OCI-LY1 (cell line): Measurements from ENCODE around the gene ABCB10.

Experiments used
- H2AFZ ChIP-seq: fragments of 200-600 bp; sonication (generic), shearing (Covaris generic); 2 replicates; pipeline ENCODE4 v1.6.0; 2014; ENCODE audit warnings: antibody characterized with exemption, mild to moderate bottlenecking, low read length
- H3F3A ChIP-seq: fragments of 200-600 bp; sonication (generic), shearing (Covaris generic); 2 replicates; pipeline ENCODE4 v1.6.0; 2014; ENCODE audit warnings: mild to moderate bottlenecking, antibody characterized with exemption, low read length, moderate library complexity; ENCODE audit not compliant: insufficient read depth
- H3K27ac ChIP-seq: fragments of 200-600 bp; sonication (generic); 2 replicates; pipeline ENCODE4 v1.5.1; 2014; ENCODE audit warnings: low read length, mixed run types, mild to moderate bottlenecking, low read depth; ENCODE audit not compliant: poor library complexity, severe bottlenecking
- H3K27me3 ChIP-seq: fragments of 200-600 bp; sonication (generic); 2 replicates; pipeline ENCODE4 v1.6.0; 2014; ENCODE audit warnings: antibody characterized with exemption, mild to moderate bottlenecking, low read length, moderate library complexity; ENCODE audit not compliant: insufficient read depth
- H3K36me3 ChIP-seq: fragments of 200-600 bp; sonication (generic); 2 replicates; pipeline ENCODE4 v1.6.1; 2014; ENCODE audit warnings: mild to moderate bottlenecking, antibody characterized with exemption, low read length, moderate library complexity, mixed read lengths; ENCODE audit not compliant: insufficient read depth
- H3K4me1 ChIP-seq: fragments of 200-600 bp; sonication (generic); 2 replicates; pipeline ENCODE4 v1.5.1; 2014; ENCODE audit warnings: mild to moderate bottlenecking, low read length, moderate library complexity; ENCODE audit not compliant: insufficient read depth, severe bottlenecking
- H3K4me2 ChIP-seq: fragments of 200-600 bp; sonication (generic), shearing (Covaris generic); 2 replicates; pipeline ENCODE4 v1.6.1; 2014; ENCODE audit warnings: low read length
- H3K4me3 ChIP-seq: fragments of 200-600 bp; sonication (generic); 2 replicates; pipeline ENCODE4 v1.5.1; 2014; ENCODE audit warnings: low read length, low read depth, mild to moderate bottlenecking, mixed read lengths; ENCODE audit not compliant: poor library complexity, severe bottlenecking
- H3K79me2 ChIP-seq: fragments of 200-600 bp; shearing (Covaris generic); 2 replicates; pipeline ENCODE4 v1.6.1; 2016; ENCODE audit warnings: mixed run types, low read length, mixed read lengths; ENCODE audit not compliant: insufficient read depth
- H3K9ac ChIP-seq: fragments of 200-600 bp; sonication (generic), shearing (Covaris generic); 2 replicates; pipeline ENCODE4 v1.6.1; 2014; ENCODE audit warnings: mild to moderate bottlenecking, low read length, mixed read lengths
- H3K9me2 ChIP-seq: fragments of 200-600 bp; sonication (generic), shearing (Covaris generic); 2 replicates; pipeline ENCODE4 v1.6.1; 2014; ENCODE audit warnings: low read depth, mild to moderate bottlenecking, low read length, mixed read lengths
- H3K9me3 ChIP-seq: fragments of 200-600 bp; shearing (Covaris generic); 2 replicates; pipeline ENCODE4 v1.6.1; 2014; ENCODE audit warnings: low read length, mixed read lengths
- H4K20me1 ChIP-seq: fragments of 200-600 bp; sonication (generic), shearing (Covaris generic); 2 replicates; pipeline ENCODE4 v1.6.0; 2016; ENCODE audit warnings: mild to moderate bottlenecking, low read length; ENCODE audit not compliant: insufficient read depth
- CTCF ChIP-seq: fragments of 200-600 bp; sonication (generic), shearing (Covaris generic); IDR thresholded peaks from 2 replicates; pipeline ENCODE4 v1.5.1; 2017; ENCODE audit warnings: mild to moderate bottlenecking, antibody characterized with exemption, low read length, moderate library complexity, mixed read lengths
- EZH2 ChIP-seq: fragments of 200-600 bp; sonication (generic), shearing (Covaris generic); IDR thresholded peaks from 2 replicates; pipeline ENCODE4 v1.8.0; 2017; ENCODE audit warnings: borderline replicate concordance, mixed run types, mild to moderate bottlenecking, antibody characterized with exemption, low read length, moderate library complexity, mixed read lengths

ABCB10 gene

GRCh38 chr1:229509576-229509975 is 48.9 kb downstream of the ABCB10 start:
- Histone ChIP-seq H2AFZ (no peak overlapping the region), H3F3A (no peaks in the 10 kb centered on the region), H3K79me2 (peaks cover 22% of the 10 kb centered on the region), H3K27ac (no peak overlapping the region), H3K36me3 (peaks cover 4% of the 10 kb centered on the region; the same call in 1 of the 2 replicates), H3K9me2 (no peaks in the 10 kb centered on the region), H3K9ac (no peak overlapping the region), H3K9me3 (no peaks in the 10 kb centered on the region), H3K4me1 (peaks cover 29% of the 10 kb centered on the region), H3K4me2 (no peak overlapping the region), H3K27me3 (no peaks in the 10 kb centered on the region), H4K20me1 (no peaks in the 10 kb centered on the region), H3K4me3 (no peak overlapping the region)
- TF ChIP-seq CTCF = no peak
- no peak for TF ChIP-seq EZH2

- H4K20me1 ChIP-seq = no peaks in the 10 kb centered on the region
Observed at GRCh38 chr1:229508823-229509337, 49.6 kb downstream of the ABCB10 start.

GRCh38 chr1:229507951-229508822 is 50.3 kb downstream of the ABCB10 start, which contains the start of gene NUP133:
NUP133 (minus strand) TSS chr1:229508341; CDS start chr1:229508249, 92 bp downstream.
- Histone ChIP-seq H3F3A (no peaks in the 10 kb centered on the region), H3K27ac (peak within 1 kb of the TSS; percentile 25), H3K4me2 (peak within 1 kb of the TSS; percentile 77), H4K20me1 (no peaks in the 10 kb centered on the region), H2AFZ (peak within 1 kb of the TSS; percentile 50), H3K9me2 (no peaks in the 10 kb centered on the region), H3K9me3 (no peaks in the 10 kb centered on the region), H3K4me1 (peaks cover 23% of the 10 kb centered on the region), H3K79me2 (peaks cover 22% of the 10 kb centered on the region), H3K36me3 (peaks cover 7% of the 10 kb centered on the region; the same call in 1 of the 2 replicates), H3K9ac (peak within 1 kb of the TSS; percentile 94), H3K27me3 (no peaks in the 10 kb centered on the region), H3K4me3 (peak within 1 kb of the TSS; percentile 89)
- TF ChIP-seq CTCF = no peak
- TF ChIP-seq EZH2 = no peak

More at GRCh38 chr1:229508823-229509337, 49.6 kb downstream of the ABCB10 start:
- TF ChIP-seq CTCF (no peak), EZH2 (no peak)
- Histone ChIP-seq H3K9me2 (no peaks in the 10 kb centered on the region), H3K4me3 (peak overlapping the region; percentile 89), H3K79me2 (peaks cover 22% of the 10 kb centered on the region), H3K4me1 (peaks cover 29% of the 10 kb centered on the region), H3K9me3 (no peaks in the 10 kb centered on the region), H3K27ac (no peak overlapping the region), H2AFZ (peak overlapping the region; percentile 50), H3K9ac (peak overlapping the region; percentile 94), H3K27me3 (no peaks in the 10 kb centered on the region), H3F3A (no peaks in the 10 kb centered on the region), H3K36me3 (peaks cover 7% of the 10 kb centered on the region; the same call in 1 of the 2 replicates), H3K4me2 (peak overlapping the region; percentile 77)
